Activated naive CD8-positive, alpha-beta T cell treated with anti-CD3 and anti-CD28 coated beads, Interleukin-2, amount 10 ng/mL, durations not matched to agents 7 days and 5 days (primary cell): Measurements from ENCODE around the gene TNPO1. TPM values are rescaled to one million over a fixed set of nuclear protein-coding genes. Genes with fewer than 3 reads are reported as not detected.
"Not testable (repeated sequence)": the region's sequence is repeated elsewhere in the genome, so short reads cannot be mapped to it uniquely, and the experiment has no call there.

Experiments used
- ATAC-seq: fragments of 150-1000 bp; cut with Tn5 transposase; one replicate; pipeline ENCODE4 v1.10.0; 2021; ENCODE audit warnings: low read depth, moderate library complexity
- POLR2A ChIA-PET: fragments of 350-600 bp; sonication (Branson Sonifier 250); formaldehyde crosslinking; loops from one replicate; lab custom pipeline; 2021; ENCODE audit warnings: antibody characterized with exemption; lab: Charles Lee
- DNase-seq: peaks from one replicate; pipeline ENCODE4 v3.0.0; 2021
- H3K27ac Mint-ChIP-seq: one replicate; pipeline ENCODE4 v1.8.0; 2022; ENCODE audit warnings: mild to moderate bottlenecking, mixed read lengths
- H3K27me3 Mint-ChIP-seq: one replicate; pipeline ENCODE4 v1.8.0; 2022; ENCODE audit warnings: mild to moderate bottlenecking, moderate library complexity, mixed read lengths
- H3K36me3 Mint-ChIP-seq: one replicate; pipeline ENCODE4 v1.8.0; 2021; ENCODE audit warnings: mild to moderate bottlenecking, mixed read lengths
- H3K4me1 Mint-ChIP-seq: one replicate; pipeline ENCODE4 v1.8.0; 2021; ENCODE audit warnings: mixed read lengths
- H3K4me3 Mint-ChIP-seq: one replicate; pipeline ENCODE4 v1.8.0; 2022; ENCODE audit warnings: mild to moderate bottlenecking, moderate library complexity, mixed read lengths
- H3K9me3 Mint-ChIP-seq: one replicate; pipeline ENCODE4 v1.8.0; 2021; ENCODE audit warnings: mixed read lengths
- total RNA-seq, 2 experiments: library from RNA; stranded (reverse); gene quantifications; one replicate each; pipeline ENCODE4 v1.2.3, GENCODE V29; 2021

TNPO1 gene
- total RNA-seq, 2 experiments from 2014 or later, result 76.2 to 81.0 TPM

DNA sequence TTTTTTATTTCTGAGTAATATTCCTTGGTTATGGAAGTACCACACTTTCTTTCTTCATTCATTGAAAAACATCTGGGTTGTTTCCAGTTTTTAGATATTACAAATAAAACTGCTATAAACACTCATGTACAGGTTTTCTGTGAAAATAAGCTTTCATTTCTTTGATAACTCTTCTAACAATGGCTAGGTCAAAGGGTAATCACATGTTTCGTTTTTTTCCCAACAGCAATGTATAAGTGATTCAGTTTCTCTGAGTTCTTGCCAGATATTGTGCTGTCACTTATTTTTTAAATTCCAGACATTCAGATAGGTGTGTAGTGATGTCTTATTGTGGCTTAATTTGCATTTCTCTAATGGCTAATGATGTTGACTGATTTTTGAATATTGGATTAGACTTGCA is 16.7 kb upstream of the TNPO1 start:
- DNase-seq, result no peak
- Mint-ChIP-seq H3K4me1 (no peaks in the 10 kb centered on the region), H3K36me3 (no peaks in the 10 kb centered on the region), H3K27me3 (peaks cover 13% of the 10 kb centered on the region), H3K4me3 (no peak overlapping the region), H3K9me3 (no peaks in the 10 kb centered on the region), H3K27ac (no peak overlapping the region)
- no peak for ATAC-seq
- POLR2A ChIA-PET, result no interaction called here

- H3K27me3 Mint-ChIP-seq, result peaks cover 40% of the 10 kb centered on the region
Observed at GRCh38 chr5:72808637-72809036, 7.8 kb upstream of the TNPO1 start.

DNA sequence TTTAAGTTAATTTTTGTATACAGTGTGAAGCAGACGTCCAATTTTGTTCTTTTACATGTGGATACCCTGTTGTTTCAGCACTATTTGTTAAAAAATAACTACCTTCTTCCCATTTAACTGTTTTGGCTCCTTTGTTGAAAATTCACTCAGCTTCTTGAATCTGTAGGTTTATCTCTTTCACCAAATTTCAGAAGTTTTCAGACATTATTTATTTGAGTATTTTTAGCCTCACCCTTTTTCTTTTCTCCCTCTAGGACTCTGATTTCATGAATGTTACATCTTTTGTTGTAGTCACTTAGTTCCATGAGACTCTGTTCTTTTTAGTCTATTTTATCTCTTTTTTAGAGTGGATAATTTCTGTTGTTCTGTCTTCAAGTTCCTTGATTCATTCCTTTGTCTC is 4.6 kb upstream of the TNPO1 start:
- POLR2A ChIA-PET, result no interaction called here
- peaks cover 34% of the 10 kb centered on the region for H3K27me3 Mint-ChIP-seq
- H3K9me3 Mint-ChIP-seq, result no peaks in the 10 kb centered on the region
- no peak overlapping the region for H3K4me3 Mint-ChIP-seq
- peaks cover 3% of the 10 kb centered on the region for H3K4me1 Mint-ChIP-seq
- ATAC-seq (no peak), DNase-seq (no peak)
- no peaks in the 10 kb centered on the region for H3K36me3 Mint-ChIP-seq
- H3K27ac Mint-ChIP-seq, result no peak overlapping the region

More at GRCh38 chr5:72808637-72809036, 7.8 kb upstream of the TNPO1 start:
- H3K27ac Mint-ChIP-seq, POLR2A ChIA-PET, DNase-seq, H3K36me3 Mint-ChIP-seq, H3K9me3 Mint-ChIP-seq, H3K4me3 Mint-ChIP-seq, H3K4me1 Mint-ChIP-seq, ATAC-seq: not testable (repeated sequence)

GRCh38 chr5:72812488-72812887 is 4.0 kb upstream of the TNPO1 start:
- no peak for DNase-seq
- POLR2A ChIA-PET, result no interaction called here
- peaks cover 34% of the 10 kb centered on the region for H3K27me3 Mint-ChIP-seq

GRCh38 chr5:72814104-72814503 is 2.4 kb upstream of the TNPO1 start:
- Mint-ChIP-seq H3K27ac (no peak overlapping the region), H3K36me3 (no peaks in the 10 kb centered on the region), H3K4me1 (peaks cover 20% of the 10 kb centered on the region), H3K4me3 (no peak overlapping the region), H3K9me3 (no peaks in the 10 kb centered on the region), H3K27me3 (peaks cover 34% of the 10 kb centered on the region)
- ATAC-seq, result no peak
- POLR2A ChIA-PET, result no interaction called here
- DNase-seq, result no peak

More at GRCh38 chr5:72812488-72812887, 4.0 kb upstream of the TNPO1 start:
- Mint-ChIP-seq H3K4me1 (peaks cover 9% of the 10 kb centered on the region), H3K4me3 (no peak overlapping the region), H3K27ac (no peak overlapping the region), H3K9me3 (no peaks in the 10 kb centered on the region), H3K36me3 (no peaks in the 10 kb centered on the region)
- ATAC-seq, result no peak

DNA sequence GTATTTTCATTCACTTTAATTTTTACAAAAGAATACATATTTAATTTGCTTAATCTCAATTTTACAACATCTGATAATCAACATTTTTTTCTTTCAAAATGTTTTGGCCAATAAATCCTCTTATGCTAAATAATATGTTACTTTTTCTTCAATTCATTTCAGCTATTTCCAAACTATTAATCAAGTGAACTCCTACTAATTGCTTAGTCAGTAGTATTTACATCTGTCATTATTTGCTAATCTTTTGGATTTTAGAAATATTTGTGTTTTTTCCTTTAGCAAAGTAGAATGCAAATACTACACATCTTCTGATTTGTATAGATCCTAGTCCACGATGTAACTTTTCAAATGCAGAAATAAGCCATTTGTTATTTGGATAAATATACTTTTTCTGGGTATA is 1.6 kb upstream of the TNPO1 start:
- POLR2A ChIA-PET, result no interaction called here
- Mint-ChIP-seq H3K4me3 (no peak overlapping the region), H3K27ac (no peak overlapping the region), H3K9me3 (no peaks in the 10 kb centered on the region), H3K36me3 (no peaks in the 10 kb centered on the region), H3K27me3 (peaks cover 31% of the 10 kb centered on the region), H3K4me1 (peaks cover 22% of the 10 kb centered on the region)
- no peak for DNase-seq
- no peak for ATAC-seq

DNA sequence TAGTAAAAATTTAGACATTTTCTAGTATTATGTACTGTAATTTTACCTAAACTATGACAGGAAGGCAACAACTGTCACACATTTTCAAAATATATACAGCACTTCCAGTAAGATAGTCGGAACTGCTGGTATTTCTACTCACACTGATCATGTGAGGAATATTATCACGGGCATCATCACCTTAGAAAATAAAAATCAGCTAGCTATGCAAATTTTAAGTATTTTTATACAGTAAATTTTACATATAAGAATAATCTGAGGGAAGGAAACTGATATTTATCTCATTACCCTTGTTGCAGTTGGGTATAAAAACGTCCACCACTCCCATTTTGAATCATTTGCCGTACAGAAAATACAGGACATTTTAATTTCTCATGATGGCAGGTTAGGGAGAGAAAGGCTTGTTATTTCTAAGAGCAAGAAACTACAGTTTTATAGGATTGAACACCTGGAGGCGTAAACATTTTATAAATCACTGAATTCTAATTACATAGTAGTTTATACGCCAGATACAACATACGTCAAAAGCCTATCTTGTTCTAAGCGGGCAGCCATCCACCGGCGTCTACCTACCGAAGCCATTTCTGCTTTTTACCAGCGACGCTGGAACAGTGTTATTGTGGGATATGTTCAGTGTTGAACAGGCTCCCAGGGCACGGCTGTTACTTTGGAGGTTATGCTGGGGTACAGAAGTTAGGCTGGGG is 729 bp upstream of the TNPO1 start:
- Mint-ChIP-seq H3K4me3 (peak overlapping the region; percentile 94), H3K27ac (no peak overlapping the region), H3K27me3 (peaks cover 26% of the 10 kb centered on the region), H3K4me1 (peaks cover 22% of the 10 kb centered on the region), H3K36me3 (no peaks in the 10 kb centered on the region), H3K9me3 (no peaks in the 10 kb centered on the region)
- DNase-seq, result no peak
- peak; percentile 17 for ATAC-seq
- POLR2A ChIA-PET, result interaction anchor here (4.3 kb wide), 1 partner anchor 32 kb away, joined by 30 read pairs; no protein-coding TSS in a partner anchor

- DNase-seq, result no peak
- Mint-ChIP-seq H3K9me3 (no peaks in the 10 kb centered on the region), H3K36me3 (no peaks in the 10 kb centered on the region), H3K4me1 (peaks cover 25% of the 10 kb centered on the region), H3K27me3 (peaks cover 15% of the 10 kb centered on the region), H3K27ac (peak overlapping the region; percentile 88), H3K4me3 (peak overlapping the region; percentile 94)
- POLR2A ChIA-PET, result interaction anchor here (0.8 to 4.3 kb wide), 3 partner anchors 31 to 497 kb away, joined by 3 to 30 read pairs (median 4); partner anchors contain the start of genes MRPS27 and PTCD2
- peak; percentile 25 for ATAC-seq
Observed at GRCh38 chr5:72817076-72817481, 618 bp downstream of the TNPO1 start.

DNA sequence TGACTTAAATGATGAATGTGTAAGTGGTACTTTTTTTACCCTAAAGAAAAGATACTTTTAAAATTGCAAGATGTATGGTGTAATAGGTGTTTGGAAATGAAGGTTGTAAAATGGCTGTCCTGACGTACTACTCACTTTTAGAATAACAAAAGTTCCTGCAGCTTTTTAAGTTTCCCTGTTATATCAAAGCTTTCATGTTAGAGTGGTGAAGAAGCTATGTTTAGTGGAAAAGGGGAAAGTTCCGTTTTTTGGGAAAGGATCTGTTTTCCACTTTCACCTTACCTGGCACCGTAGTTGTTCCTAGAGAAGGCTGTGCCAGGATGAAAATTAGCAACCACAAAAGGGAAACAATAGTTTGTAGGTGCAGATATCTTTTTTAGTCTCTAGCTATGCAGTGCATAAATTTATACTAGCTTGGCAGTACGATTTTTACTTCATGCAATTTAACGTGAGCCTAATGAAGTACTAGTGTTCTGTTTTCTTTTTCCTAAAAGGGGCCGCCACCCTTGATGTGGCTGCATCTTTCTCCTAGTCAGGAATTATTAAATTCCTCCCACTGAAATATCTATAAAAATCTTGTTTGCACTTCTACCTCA is 1.3 kb downstream of the TNPO1 start:
- H3K36me3 Mint-ChIP-seq, result no peaks in the 10 kb centered on the region
- no peak for DNase-seq
- H3K4me3 Mint-ChIP-seq, result peak overlapping the region; percentile 94
- H3K9me3 Mint-ChIP-seq, result no peaks in the 10 kb centered on the region
- H3K27ac Mint-ChIP-seq, result no peak overlapping the region
- POLR2A ChIA-PET, result interaction anchor here (0.8 to 4.3 kb wide), 3 partner anchors 30 to 498 kb away, joined by 3 to 30 read pairs (median 4); partner anchors contain the start of genes MRPS27 and PTCD2
- peaks cover 26% of the 10 kb centered on the region for H3K4me1 Mint-ChIP-seq
- no peak for ATAC-seq
- peaks cover 9% of the 10 kb centered on the region for H3K27me3 Mint-ChIP-seq

DNA sequence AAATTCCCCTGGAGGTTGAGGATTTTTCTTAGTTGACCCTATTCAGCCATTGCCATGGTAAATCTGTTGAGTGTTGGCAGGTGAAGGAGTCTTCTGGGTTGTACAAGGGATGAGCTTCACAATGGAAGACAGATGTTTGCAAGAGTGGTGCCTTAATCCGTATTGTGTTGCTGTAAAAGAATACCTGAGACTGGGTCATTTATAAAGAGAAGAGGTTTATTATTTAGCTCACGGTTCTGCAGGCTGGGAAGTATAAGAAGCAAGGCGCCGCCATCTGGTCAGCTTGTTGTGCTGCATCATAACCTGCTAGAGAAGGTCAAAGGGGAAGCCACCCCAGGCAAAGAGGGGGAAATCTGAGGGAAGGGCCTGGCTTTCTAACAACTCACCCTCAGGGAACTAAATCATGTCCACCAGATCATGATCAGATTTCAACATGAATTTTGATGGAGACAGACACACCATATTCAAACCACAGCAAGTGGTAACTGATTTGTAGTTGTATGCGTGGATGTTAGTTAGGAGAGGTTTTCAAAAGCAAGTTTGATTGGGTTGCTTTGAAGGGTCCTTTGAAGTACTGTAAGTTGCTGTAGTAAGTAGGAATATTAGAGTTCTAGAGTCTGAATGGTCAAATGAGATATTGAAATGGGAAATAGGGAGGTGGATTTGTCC is 2.5 kb downstream of the TNPO1 start:
- Mint-ChIP-seq H3K4me3 (no peak overlapping the region), H3K27ac (no peak overlapping the region)

DNA sequence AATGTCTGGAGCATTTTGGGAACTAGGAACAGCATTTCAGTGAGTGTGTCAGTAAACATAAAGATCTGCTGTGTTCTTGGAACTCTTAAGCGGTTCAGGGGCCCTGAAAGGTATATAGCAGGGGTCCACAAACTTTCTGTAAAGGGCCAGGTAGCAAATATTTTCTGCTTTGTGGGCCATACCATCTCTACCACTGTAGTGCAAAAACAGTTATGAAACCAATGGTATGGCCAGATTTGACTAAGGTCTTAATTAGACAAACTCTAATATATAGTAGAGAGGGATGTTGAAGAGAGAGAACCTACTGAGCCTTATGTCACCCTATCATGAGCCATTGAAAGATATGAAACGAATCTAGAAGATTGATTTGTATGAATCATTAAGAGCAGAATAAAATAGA is 5.3 kb downstream of the TNPO1 start:
- POLR2A ChIA-PET, result no interaction called here
- no peaks in the 10 kb centered on the region for H3K27me3 Mint-ChIP-seq
- ATAC-seq, result no peak
- H3K4me1 Mint-ChIP-seq, result peaks cover 23% of the 10 kb centered on the region
- no peak for DNase-seq
- H3K4me3 Mint-ChIP-seq, result no peak overlapping the region
- H3K9me3 Mint-ChIP-seq, result no peaks in the 10 kb centered on the region
- H3K27ac Mint-ChIP-seq, result no peak overlapping the region
- no peaks in the 10 kb centered on the region for H3K36me3 Mint-ChIP-seq

More for the DNA sequence above, 2.5 kb downstream of the TNPO1 start:
- DNase-seq, result peak; percentile 49
- no peaks in the 10 kb centered on the region for H3K9me3 Mint-ChIP-seq
- no peaks in the 10 kb centered on the region for H3K36me3 Mint-ChIP-seq
- ATAC-seq, result no peak
- H3K4me1 Mint-ChIP-seq, result peaks cover 26% of the 10 kb centered on the region
- POLR2A ChIA-PET, result interaction anchor here (0.6 to 4.3 kb wide), 2 partner anchors 29 to 49 kb away, joined by 3 to 30 read pairs; no protein-coding TSS in a partner anchor
- peaks cover 2% of the 10 kb centered on the region for H3K27me3 Mint-ChIP-seq

DNA sequence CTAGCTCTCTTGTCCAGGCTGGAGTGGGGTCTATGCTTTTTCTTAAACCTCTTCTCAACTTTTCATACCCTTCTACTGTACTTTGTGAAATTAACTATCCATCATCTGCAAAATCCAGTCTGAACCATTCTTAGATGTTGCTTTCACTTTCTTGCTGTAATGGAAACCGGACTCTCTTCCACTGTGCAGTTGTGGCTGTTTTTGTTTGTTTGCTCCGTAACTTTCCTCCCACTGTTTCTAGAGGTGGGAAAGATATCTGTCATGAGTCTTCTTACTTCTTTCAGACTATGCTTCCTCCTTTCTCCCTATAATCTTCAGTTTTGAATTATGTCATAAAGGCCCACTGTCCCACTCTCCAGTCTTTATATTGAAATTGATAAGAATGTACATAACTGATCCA is 6.5 kb downstream of the TNPO1 start:
- H3K27me3 Mint-ChIP-seq, result no peaks in the 10 kb centered on the region
- POLR2A ChIA-PET, result no interaction called here
- no peak for DNase-seq
- peaks cover 13% of the 10 kb centered on the region for H3K4me1 Mint-ChIP-seq
- H3K9me3 Mint-ChIP-seq, result no peaks in the 10 kb centered on the region
- H3K27ac Mint-ChIP-seq, result no peak overlapping the region
- H3K36me3 Mint-ChIP-seq, result no peaks in the 10 kb centered on the region
- ATAC-seq, result no peak
- no peak overlapping the region for H3K4me3 Mint-ChIP-seq

- no peaks in the 10 kb centered on the region for H3K36me3 Mint-ChIP-seq
- POLR2A ChIA-PET, result no interaction called here
- no peaks in the 10 kb centered on the region for H3K9me3 Mint-ChIP-seq
- ATAC-seq (no peak), DNase-seq (no peak)
- no peaks in the 10 kb centered on the region for H3K4me1 Mint-ChIP-seq
- peaks cover 5% of the 10 kb centered on the region for H3K27me3 Mint-ChIP-seq
- no peak overlapping the region for H3K4me3 Mint-ChIP-seq
- no peak overlapping the region for H3K27ac Mint-ChIP-seq
Observed at GRCh38 chr5:72829707-72830106, 13.2 kb downstream of the TNPO1 start.
